H9 (cell line): Measurements from ENCODE around the gene BANP. TPM values are rescaled to one million over a fixed set of nuclear protein-coding genes. Genes with fewer than 3 reads are reported as not detected.

ENCODE experiments used
- DNase-seq: peaks from one replicate; pipeline ENCODE4 v3.0.0-alpha.2; 2017
- H2AFZ ChIP-seq: one replicate; pipeline ENCODE4 v1.6.1; 2013; ENCODE audit warnings: mild to moderate bottlenecking, low read length, control low read depth, moderate library complexity
- H2AK5ac ChIP-seq: 2 replicates; pipeline ENCODE4 v1.6.1; 2013; ENCODE audit warnings: low read length, control low read depth, mixed read lengths; ENCODE audit not compliant: insufficient read length
- H2BK120ac ChIP-seq: one replicate; pipeline ENCODE4 v1.6.1; 2013; ENCODE audit warnings: low read depth, mild to moderate bottlenecking, low read length, control low read depth, inconsistent platforms; ENCODE audit not compliant: poor library complexity, severe bottlenecking
- H2BK12ac ChIP-seq: 2 replicates; pipeline ENCODE4 v1.6.1; 2013; ENCODE audit warnings: low read length, control low read depth, mixed read lengths, low read depth; ENCODE audit not compliant: insufficient read length
- H2BK15ac ChIP-seq: 2 replicates; pipeline ENCODE4 v1.6.1; 2013; ENCODE audit warnings: low read depth, low read length, control low read depth
- H2BK20ac ChIP-seq: one replicate; pipeline ENCODE4 v1.6.1; 2013; ENCODE audit warnings: low read depth, mild to moderate bottlenecking, low read length, control low read depth, inconsistent platforms; ENCODE audit not compliant: poor library complexity, severe bottlenecking
- H2BK5ac ChIP-seq: 2 replicates; pipeline ENCODE4 v1.6.1; 2013; ENCODE audit warnings: low read length, control low read depth, mixed read lengths; ENCODE audit not compliant: insufficient read length
- H3K14ac ChIP-seq: 2 replicates; pipeline ENCODE4 v1.6.1; 2013; ENCODE audit warnings: low read length, control low read depth; ENCODE audit not compliant: insufficient read depth
- H3K18ac ChIP-seq: 2 replicates; pipeline ENCODE4 v1.6.1; 2013; ENCODE audit warnings: low read depth, mild to moderate bottlenecking, mixed read lengths, low read length, control low read depth; ENCODE audit not compliant: insufficient read length
- H3K23ac ChIP-seq: 2 replicates; pipeline ENCODE4 v1.6.1; 2013; ENCODE audit warnings: low read length, control low read depth, mixed read lengths, low read depth; ENCODE audit not compliant: insufficient read length
- H3K23me2 ChIP-seq: 2 replicates; pipeline ENCODE4 v1.6.1; 2013; ENCODE audit warnings: low read depth, mild to moderate bottlenecking, mixed read lengths, low read length, control low read depth; ENCODE audit not compliant: insufficient read length, poor library complexity, severe bottlenecking
- H3K27ac ChIP-seq: 2 replicates; pipeline ENCODE4 v1.5.1; 2013; ENCODE audit warnings: low read length, control low read depth, mixed read lengths, low read depth; ENCODE audit not compliant: insufficient read length
- H3K27me3 ChIP-seq: 2 replicates; pipeline ENCODE4 v1.6.1; 2013; ENCODE audit warnings: low read length, control low read depth, inconsistent platforms; ENCODE audit not compliant: insufficient read depth
- H3K4ac ChIP-seq: 2 replicates; pipeline ENCODE4 v1.6.1; 2013; ENCODE audit warnings: low read depth, mild to moderate bottlenecking, control low read depth, inconsistent platforms, low read length, moderate library complexity
- H3K4me1 ChIP-seq: 2 replicates; pipeline ENCODE4 v1.6.1; 2013; ENCODE audit warnings: low read length, control low read depth, inconsistent platforms; ENCODE audit not compliant: insufficient read depth
- H3K4me2 ChIP-seq: 2 replicates; pipeline ENCODE4 v1.6.1; 2013; ENCODE audit warnings: low read length, control low read depth, mixed read lengths; ENCODE audit not compliant: insufficient read length, insufficient read depth
- H3K56ac ChIP-seq: 2 replicates; pipeline ENCODE4 v1.6.1; 2013; ENCODE audit warnings: low read depth, mild to moderate bottlenecking, mixed read lengths, low read length, control low read depth; ENCODE audit not compliant: insufficient read length
- H3K79me1 ChIP-seq: 2 replicates; pipeline ENCODE4 v1.6.1; 2013; ENCODE audit warnings: low read depth, mild to moderate bottlenecking, moderate library complexity, low read length, control low read depth, inconsistent platforms; ENCODE audit not compliant: insufficient read depth, poor library complexity, severe bottlenecking
- H3K79me2 ChIP-seq: 2 replicates; pipeline ENCODE4 v1.6.1; 2013; ENCODE audit warnings: low read length, control low read depth, inconsistent platforms; ENCODE audit not compliant: insufficient read depth
- H3K9ac ChIP-seq: 2 replicates; pipeline ENCODE4 v1.6.1; 2013; ENCODE audit warnings: low read length, control low read depth, mixed read lengths; ENCODE audit not compliant: insufficient read length; ENCODE audit errors: extremely low read depth
- H3K9me3 ChIP-seq: one replicate; pipeline ENCODE4 v1.6.1; 2013; ENCODE audit warnings: low read depth, low read length, inconsistent platforms; ENCODE audit not compliant: control insufficient read depth
- H3T11ph ChIP-seq: one replicate; pipeline ENCODE4 v1.6.1; 2013; ENCODE audit warnings: mild to moderate bottlenecking, low read length, control low read depth, inconsistent platforms
- H4K20me1 ChIP-seq: one replicate; pipeline ENCODE4 v1.6.1; 2013; ENCODE audit not compliant: control insufficient read depth, insufficient read length, insufficient read depth
- H4K5ac ChIP-seq: 2 replicates; pipeline ENCODE4 v1.6.1; 2013; ENCODE audit warnings: low read depth, mild to moderate bottlenecking, mixed read lengths, low read length, control low read depth; ENCODE audit not compliant: insufficient read length
- H4K8ac ChIP-seq: replicated peaks from 2 replicates; pipeline ENCODE4 v1.6.1; 2013; ENCODE audit warnings: low read length, control low read depth, mixed read lengths, low read depth; ENCODE audit not compliant: insufficient read length
- H4K91ac ChIP-seq: 2 replicates; pipeline ENCODE4 v1.6.1; 2013; ENCODE audit warnings: low read depth, mild to moderate bottlenecking, moderate library complexity, mixed read lengths, low read length, control low read depth; ENCODE audit not compliant: insufficient read length
- H3K27ac Mint-ChIP-seq, 3 experiments: 2 replicates in 2 of 3; 3 replicates in 1 of 3; pipeline ENCODE4 v1.8.0; 2020 to 2021; ENCODE audit warnings: mixed read lengths in 3 of 3, mild to moderate bottlenecking in 1 of 3, moderate library complexity in 1 of 3
- H3K27me3 Mint-ChIP-seq: 2 replicates; pipeline ENCODE4 v1.8.0; 2021; ENCODE audit warnings: low read depth, mild to moderate bottlenecking, moderate library complexity, mixed read lengths
- H3K36me3 Mint-ChIP-seq, 3 experiments: 2 replicates in 2 of 3; 3 replicates in 1 of 3; pipeline ENCODE4 v1.8.0; 2020 to 2021; ENCODE audit warnings: low read depth in 3 of 3, mixed read lengths in 3 of 3; ENCODE audit not compliant: insufficient read depth in 1 of 3
- H3K4me1 Mint-ChIP-seq, 2 experiments: 2 replicates each; pipeline ENCODE4 v1.8.0; 2020; ENCODE audit warnings: mixed read lengths in 2 of 2
- H3K4me3 Mint-ChIP-seq, 2 experiments: 2 replicates in 1 of 2; 3 replicates in 1 of 2; pipeline ENCODE4 v1.8.0; 2020 to 2021; ENCODE audit warnings: mild to moderate bottlenecking in 2 of 2, mixed read lengths in 2 of 2, moderate library complexity in 1 of 2
- H3K9me3 Mint-ChIP-seq, 2 experiments: 2 replicates in 1 of 2; 3 replicates in 1 of 2; pipeline ENCODE4 v1.8.0; 2020; ENCODE audit warnings: mild to moderate bottlenecking in 2 of 2, mixed read lengths in 2 of 2, moderate library complexity in 1 of 2
- CTCF ChIP-seq: fragments of 200-600 bp; sonication (generic); conservative IDR thresholded peaks from 3 replicates; pipeline ENCODE4 v1.8.0; 2021; ENCODE audit warnings: antibody characterized with exemption, mild to moderate bottlenecking
- WGBS: extraction: QIAGEN DNeasy Blood & Tissue Kit; methylation state at CpG from one replicate; pipeline ENCODE4 v1.1.7; 2013; ENCODE audit warnings: missing lambda C conversion rate, low lambda C conversion rate, mixed read lengths; ENCODE audit not compliant: insufficient read length; ENCODE audit errors: extremely low coverage; 5-methylcytosine and 5-hydroxymethylcytosine counted together
- total RNA-seq: library from RNA; stranded (reverse); gene quantifications from 2 replicates; pipeline ENCODE4 v1.2.1, GENCODE V29; 2021

The BANP gene
- total RNA-seq, 1 experiment from 2014 or later, result 24.9 TPM

GRCh38 chr16:88012360-88012759 lies 61.1 kb downstream of the BANP start:
- Histone ChIP-seq H2BK120ac (no peak overlapping the region), H2BK20ac (no peak overlapping the region), H3K9ac (no peak overlapping the region), H4K5ac (no peak overlapping the region), H2AK5ac (no peak overlapping the region), H3K4ac (no peak overlapping the region), H3K23ac (no peak overlapping the region), H3K79me1 (no peaks in the 10 kb centered on the region), H3K4me1 (peaks cover 4% of the 10 kb centered on the region; the same call in 1 of the 2 replicates), H3K27ac (no peak overlapping the region), H3K27me3 (no peaks in the 10 kb centered on the region), H3K18ac (no peak overlapping the region), H2BK15ac (no peak overlapping the region), H4K20me1 (no peaks in the 10 kb centered on the region), H3K9me3 (peaks cover 10% of the 10 kb centered on the region), H3K14ac (no peak overlapping the region), H3K23me2 (no peaks in the 10 kb centered on the region), H2BK5ac (no peak overlapping the region), H3K56ac (no peak overlapping the region), H2AFZ (no peak overlapping the region), H2BK12ac (no peak overlapping the region), H3T11ph (no peak overlapping the region), H3K79me2 (no peaks in the 10 kb centered on the region), H4K8ac (no peak overlapping the region), H4K91ac (no peak overlapping the region), H3K4me2 (no peak overlapping the region)
- no peaks in the 10 kb centered on the region for H3K27me3 Mint-ChIP-seq
- no peak for TF ChIP-seq CTCF
- no peak overlapping the region for H3K27ac Mint-ChIP-seq
- peaks cover 54 to 61% (median 55%) of the 10 kb centered on the region in 3 experiments for H3K36me3 Mint-ChIP-seq
- H3K4me3 Mint-ChIP-seq, result no peak overlapping the region; a peak in 1 of 5 replicates
- WGBS, result no CpG with 5 or more reads among the region's 10 CpGs
- no peak for DNase-seq
- peaks cover 29 to 30% of the 10 kb centered on the region in 2 experiments for H3K4me1 Mint-ChIP-seq
- H3K9me3 Mint-ChIP-seq, result peaks cover 26 to 32% of the 10 kb centered on the region in 2 experiments
